HEK293 (cell line): ENCODE measurements around the gene SPACA5B.
"Not testable (repeated sequence)": the region's sequence is repeated elsewhere in the genome, so short reads cannot be mapped to it uniquely, and the experiment has no call there.

Experiments
- CTCF ChIA-PET: fragments of 350-600 bp; formaldehyde crosslinking; extraction: SDS; loops from one replicate; lab custom pipeline; 2021; ENCODE audit warnings: antibody characterized with exemption; lab: Yijun Ruan, JAX
- POLR2A ChIA-PET: fragments of 300-600 bp; formaldehyde crosslinking; extraction: SDS; loops from one replicate; lab custom pipeline; 2020; ENCODE audit warnings: antibody characterized with exemption, inconsistent platforms; lab: Yijun Ruan, JAX
- H3K27ac ChIP-seq: fragments of 200-500 bp; sonication (Bioruptor generic); 2 replicates; pipeline ENCODE4 v1.5.1; 2014; ENCODE audit warnings: low read depth, low read length, control low read depth, inconsistent platforms; ENCODE audit errors: extremely low read depth
- H3K36me3 ChIP-seq, 2 experiments: fragments of 200-500 bp in 1 of 2; sonication (Bioruptor generic) in 1 of 2; 1 replicate in 1 of 2; 2 replicates in 1 of 2; pipeline ENCODE4 v1.5.1; 2014 to 2017; ENCODE audit warnings: inconsistent platforms in 2 of 2, low read length in 2 of 2; ENCODE audit not compliant: control insufficient read depth in 2 of 2, insufficient read depth in 1 of 2
- H3K4me1 ChIP-seq: fragments of 200-500 bp; sonication (Bioruptor generic); 2 replicates; pipeline ENCODE4 v1.5.1; 2014; ENCODE audit warnings: mild to moderate bottlenecking, low read length, inconsistent platforms; ENCODE audit not compliant: control insufficient read depth, insufficient read depth
- H3K4me3 ChIP-seq: 2 replicates; pipeline ENCODE4 v1.5.1; 2011; ENCODE audit warnings: low read depth, mild to moderate bottlenecking, control low read depth, low read length, moderate library complexity
- H3K9me3 ChIP-seq: fragments of 200-500 bp; sonication (Bioruptor generic); 2 replicates; pipeline ENCODE4 v1.5.1; 2014; ENCODE audit warnings: low read depth, low read length, inconsistent platforms; ENCODE audit not compliant: control insufficient read depth, insufficient read depth
- FEZF1 ChIP-seq: fragments of 450-650 bp; formaldehyde crosslinking; IDR thresholded peaks from 2 replicates; pipeline ENCODE4 v1.5.1; 2016; ENCODE audit warnings: missing biosample characterization, missing genetic modification characterization
- GLI4 ChIP-seq: fragments of 450-650 bp; formaldehyde crosslinking; IDR thresholded peaks from 2 replicates; pipeline ENCODE4 v1.5.1; 2016; ENCODE audit warnings: missing biosample characterization, missing genetic modification characterization
- KLF9 ChIP-seq: fragments of 450-650 bp; formaldehyde crosslinking; IDR thresholded peaks from 2 replicates; pipeline ENCODE4 v1.5.1; 2016; ENCODE audit warnings: missing biosample characterization, missing genetic modification characterization, low read depth
- MEIS1 ChIP-seq: sonication (generic); formaldehyde crosslinking; IDR thresholded peaks from 2 replicates; pipeline ENCODE4 v1.8.1; 2022; ENCODE audit warnings: missing genetic modification reagents, mild to moderate bottlenecking, borderline replicate concordance
- OVOL3 ChIP-seq: fragments of 450-650 bp; formaldehyde crosslinking; IDR thresholded peaks from 2 replicates; pipeline ENCODE4 v1.5.1; 2016; ENCODE audit warnings: missing biosample characterization, missing genetic modification characterization
- TCF7L2 ChIP-seq: IDR thresholded peaks from 2 replicates; pipeline ENCODE4 v1.6.1; 2011; ENCODE audit warnings: low read depth, mild to moderate bottlenecking, inconsistent platforms, low read length, moderate library complexity, borderline replicate concordance
- WT1 ChIP-seq: fragments of 450-650 bp; formaldehyde crosslinking; IDR thresholded peaks from 2 replicates; pipeline ENCODE4 v1.5.1; 2016; ENCODE audit warnings: missing biosample characterization, missing genetic modification characterization
- ZBTB20 ChIP-seq: fragments of 450-650 bp; formaldehyde crosslinking; IDR thresholded peaks from 2 replicates; pipeline ENCODE4 v1.5.1; 2016; ENCODE audit warnings: missing biosample characterization, missing genetic modification characterization
- ZNF133 ChIP-seq: fragments of 450-650 bp; formaldehyde crosslinking; IDR thresholded peaks from 2 replicates; pipeline ENCODE4 v1.5.1; 2016; ENCODE audit warnings: missing biosample characterization, missing genetic modification characterization
- ZNF155 ChIP-seq: fragments of 450-650 bp; formaldehyde crosslinking; IDR thresholded peaks from 2 replicates; pipeline ENCODE4 v1.5.1; 2016; ENCODE audit warnings: missing biosample characterization, missing genetic modification characterization
- ZNF202 ChIP-seq: fragments of 450-650 bp; formaldehyde crosslinking; IDR thresholded peaks from 2 replicates; pipeline ENCODE4 v1.5.1; 2016; ENCODE audit warnings: missing biosample characterization, missing genetic modification characterization, borderline replicate concordance
- ZNF211 ChIP-seq: fragments of 450-650 bp; formaldehyde crosslinking; IDR thresholded peaks from 2 replicates; pipeline ENCODE4 v1.5.1; 2016; ENCODE audit warnings: low read depth, missing biosample characterization, missing genetic modification characterization
- ZNF248 ChIP-seq: fragments of 450-650 bp; formaldehyde crosslinking; IDR thresholded peaks from 2 replicates; pipeline ENCODE4 v1.5.1; 2017; ENCODE audit warnings: missing biosample characterization, missing genetic modification characterization
- ZNF48 ChIP-seq: fragments of 450-650 bp; formaldehyde crosslinking; IDR thresholded peaks from 2 replicates; pipeline ENCODE4 v1.5.1; 2016; ENCODE audit warnings: missing biosample characterization, missing genetic modification characterization
- ZNF521 ChIP-seq: fragments of 450-650 bp; formaldehyde crosslinking; IDR thresholded peaks from 2 replicates; pipeline ENCODE4 v1.5.1; 2017; ENCODE audit warnings: missing biosample characterization, mild to moderate bottlenecking, missing genetic modification characterization
- ZNF544 ChIP-seq: fragments of 450-650 bp; formaldehyde crosslinking; IDR thresholded peaks from 2 replicates; pipeline ENCODE4 v1.5.0; 2017; ENCODE audit warnings: missing biosample characterization, missing genetic modification characterization
- ZNF560 ChIP-seq: fragments of 450-650 bp; formaldehyde crosslinking; IDR thresholded peaks from 2 replicates; pipeline ENCODE4 v1.5.1; 2017; ENCODE audit warnings: missing biosample characterization, missing genetic modification characterization, borderline replicate concordance
- ZNF561 ChIP-seq: fragments of 450-650 bp; IDR thresholded peaks from 2 replicates; pipeline ENCODE4 v1.5.1; 2018; ENCODE audit warnings: missing biosample characterization, missing genetic modification characterization, borderline replicate concordance
- ZNF580 ChIP-seq: fragments of 450-650 bp; formaldehyde crosslinking; IDR thresholded peaks from 2 replicates; pipeline ENCODE4 v1.5.1; 2016; ENCODE audit warnings: missing biosample characterization, missing genetic modification characterization
- ZNF658 ChIP-seq: fragments of 450-650 bp; formaldehyde crosslinking; IDR thresholded peaks from 2 replicates; pipeline ENCODE4; 2016; ENCODE audit warnings: missing biosample characterization, missing genetic modification characterization

The SPACA5B gene

GRCh38 chrX:48107717-48108116, 22.7 kb upstream of the SPACA5B start (continued):
- no peak for TF ChIP-seq ZNF560 (tag by site-specific recombination)
- no peak for TF ChIP-seq ZNF48 (tag by site-specific recombination)
- no peak for TF ChIP-seq ZNF155 (tag by site-specific recombination)
- no peak for TF ChIP-seq MEIS1 (CRISPR knock-in tag)
- no peak for TF ChIP-seq ZNF544

GRCh38 chrX:48125286-48125685, 5.1 kb upstream of the SPACA5B start:
- POLR2A ChIA-PET, H3K27ac ChIP-seq, H3K36me3 ChIP-seq, H3K4me3 ChIP-seq, H3K4me1 ChIP-seq, H3K9me3 ChIP-seq: not testable (repeated sequence)
- CTCF ChIA-PET, result interaction anchor here (0.6 kb wide), 1 partner anchor 134 kb away, joined by 3 read pairs; no protein-coding TSS in a partner anchor

- H3K4me3 ChIP-seq, CTCF ChIA-PET, H3K36me3 ChIP-seq, POLR2A ChIA-PET, H3K4me1 ChIP-seq, H3K9me3 ChIP-seq, H3K27ac ChIP-seq: not testable (repeated sequence)
Measured at GRCh38 chrX:48132308-48132844, 1.9 kb downstream of the SPACA5B start.

- CTCF ChIA-PET, POLR2A ChIA-PET, H3K4me1 ChIP-seq, H3K36me3 ChIP-seq, H3K9me3 ChIP-seq, H3K4me3 ChIP-seq, H3K27ac ChIP-seq: not testable (repeated sequence)
Measured at GRCh38 chrX:48139076-48139475, 8.7 kb downstream of the SPACA5B start.

- H3K36me3 ChIP-seq, H3K4me3 ChIP-seq, H3K9me3 ChIP-seq, CTCF ChIA-PET, POLR2A ChIA-PET, H3K4me1 ChIP-seq, H3K27ac ChIP-seq: not testable (repeated sequence)
Measured at GRCh38 chrX:48141810-48142508, 11.5 kb downstream of the SPACA5B start.

- H3K27ac ChIP-seq, H3K9me3 ChIP-seq, POLR2A ChIA-PET: not testable (repeated sequence)
Measured at GRCh38 chrX:48142697-48143096, 12.3 kb downstream of the SPACA5B start.

GRCh38 chrX:48153769-48154168, 23.3 kb downstream of the SPACA5B start:
- POLR2A ChIA-PET, result no interaction called here
- Histone ChIP-seq H3K4me1 (no peaks in the 10 kb centered on the region), H3K27ac (no peak overlapping the region), H3K36me3 (no peaks in the 10 kb centered on the region), H3K9me3 (no peaks in the 10 kb centered on the region), H3K4me3 (no peak overlapping the region)
- no peak for TF ChIP-seq ZBTB20 (tag by site-specific recombination)
- TF ChIP-seq OVOL3 (tag by site-specific recombination), result no peak
- no peak for TF ChIP-seq WT1 (tag by site-specific recombination)
- TF ChIP-seq KLF9 (tag by site-specific recombination), result no peak
- TF ChIP-seq ZNF211 (tag by site-specific recombination), result no peak
- TF ChIP-seq TCF7L2, result no peak
- no peak for TF ChIP-seq GLI4 (tag by site-specific recombination)
- TF ChIP-seq ZNF580 (tag by site-specific recombination), result no peak
- TF ChIP-seq ZNF202 (tag by site-specific recombination), result no peak
- TF ChIP-seq FEZF1, result no peak
- no peak for TF ChIP-seq ZNF561 (tag by site-specific recombination)
- TF ChIP-seq ZNF658 (tag by site-specific recombination), result no peak
- no peak for TF ChIP-seq ZNF521
- TF ChIP-seq ZNF248 (tag by site-specific recombination), result no peak
- no peak for TF ChIP-seq ZNF133 (tag by site-specific recombination)
- CTCF ChIA-PET, result no interaction called here

More at GRCh38 chrX:48142697-48143096, 12.3 kb downstream of the SPACA5B start:
- H3K4me1 ChIP-seq, H3K4me3 ChIP-seq, CTCF ChIA-PET, H3K36me3 ChIP-seq: not testable (repeated sequence)
